H1 (cell line): ENCODE data around the gene DGKD. TPM values are rescaled to one million over a fixed set of nuclear protein-coding genes. Genes with fewer than 3 reads are reported as not detected.

Source experiments
- CTCF ChIA-PET: fragments of 300-600 bp; sonication (Branson Sonifier 250); formaldehyde crosslinking; loops from one replicate; lab custom pipeline; 2021; ENCODE audit not compliant: partially characterized antibody; lab: Charles Lee
- POLR2A ChIA-PET: fragments of 300-600 bp; sonication (Branson Sonifier 250); formaldehyde crosslinking; loops from one replicate; lab custom pipeline; 2021; ENCODE audit warnings: inconsistent platforms; ENCODE audit not compliant: partially characterized antibody; lab: Charles Lee
- DNase-seq, 2 experiments: peaks; one replicate each; pipeline versions ENCODE4 v3.0.0 to v3.0.0-alpha.2; 2010 to 2022; ENCODE audit warnings: low spot score in 2 of 2, low read depth in 1 of 2, mixed read lengths in 1 of 2
- FAIRE-seq: peaks from 2 replicates; lab custom pipeline; 2011; peaks lifted over from hg19 to GRCh38; lab: Jason Lieb, UNC
- H2AFZ ChIP-seq: 2 replicates; pipeline ENCODE4 v1.8.1; 2012; ENCODE audit warnings: low read length, inconsistent platforms
- H2AK5ac ChIP-seq: 2 replicates; pipeline ENCODE4 v1.6.1; 2013; ENCODE audit warnings: low read depth, low read length
- H2BK120ac ChIP-seq: replicated peaks from 2 replicates; pipeline ENCODE3; 2013; ENCODE audit warnings: low read depth, low read length, inconsistent platforms
- H2BK12ac ChIP-seq: 2 replicates; pipeline ENCODE4 v1.6.1; 2013; ENCODE audit warnings: low read depth, low read length
- H2BK15ac ChIP-seq: 2 replicates; pipeline ENCODE4 v1.6.1; 2013; ENCODE audit warnings: low read length
- H2BK20ac ChIP-seq: 2 replicates; pipeline ENCODE4 v1.6.1; 2013; ENCODE audit warnings: low read length
- H2BK5ac ChIP-seq: 2 replicates; pipeline ENCODE4 v1.6.1; 2013; ENCODE audit warnings: low read depth, low read length
- H3K14ac ChIP-seq: 2 replicates; pipeline ENCODE4 v1.6.1; 2013; ENCODE audit warnings: inconsistent platforms; ENCODE audit not compliant: insufficient read length
- H3K18ac ChIP-seq: 2 replicates; pipeline ENCODE4 v1.6.1; 2013; ENCODE audit warnings: low read length; ENCODE audit errors: extremely low read depth
- H3K23ac ChIP-seq: 2 replicates; pipeline ENCODE4 v1.6.1; 2013; ENCODE audit warnings: inconsistent platforms; ENCODE audit not compliant: insufficient read length
- H3K23me2 ChIP-seq: 2 replicates; pipeline ENCODE4 v1.6.1; 2013; ENCODE audit warnings: low read depth, low read length
- H3K27ac ChIP-seq: 2 replicates; pipeline ENCODE4 v1.6.1; 2011; ENCODE audit warnings: low read depth, low read length, inconsistent platforms
- H3K27me3 ChIP-seq, 4 experiments: replicated peaks in 1 of 4; 1 replicate in 1 of 4; 2 replicates in 3 of 4; pipeline versions ENCODE4 v1.6.1 to v1.8.1; 2011 to 2013; ENCODE audit warnings: low read length in 3 of 4, mild to moderate bottlenecking in 3 of 4, inconsistent platforms in 2 of 4, mixed read lengths in 2 of 4, moderate library complexity in 1 of 4; ENCODE audit not compliant: control insufficient read depth in 3 of 4, insufficient read depth in 3 of 4; ENCODE audit errors: extremely low read depth in 1 of 4
- H3K36me3 ChIP-seq, 4 experiments: 2 replicates each; pipeline versions ENCODE4 v1.6.1 to v1.8.1; 2011 to 2013; ENCODE audit warnings: mild to moderate bottlenecking in 4 of 4, low read length in 3 of 4, moderate library complexity in 2 of 4, control low read depth in 1 of 4, inconsistent platforms in 1 of 4; ENCODE audit not compliant: insufficient read depth in 4 of 4, control insufficient read depth in 2 of 4
- H3K4ac ChIP-seq: replicated peaks from 2 replicates; pipeline ENCODE3; 2013; ENCODE audit warnings: low read length, low read depth, mixed read lengths, inconsistent platforms; ENCODE audit not compliant: insufficient read length
- H3K4me1 ChIP-seq, 4 experiments: replicated peaks in 1 of 4; 1 replicate in 1 of 4; 2 replicates in 3 of 4; pipeline versions ENCODE4 v1.6.1 to v1.8.1; 2011 to 2013; ENCODE audit warnings: low read length in 3 of 4, inconsistent platforms in 2 of 4, mixed read lengths in 1 of 4; ENCODE audit not compliant: insufficient read depth in 4 of 4, control insufficient read depth in 3 of 4
- H3K4me2 ChIP-seq, 2 experiments: 2 replicates each; pipeline versions ENCODE4 v1.6.1 to v1.8.1; 2011 to 2013; ENCODE audit warnings: low read depth in 2 of 2, low read length in 2 of 2, control low read depth in 1 of 2, inconsistent platforms in 1 of 2, mild to moderate bottlenecking in 1 of 2; ENCODE audit not compliant: insufficient read depth in 1 of 2
- H3K4me3 ChIP-seq, 4 experiments: fragments of 200-600, 300-600 bp in 1 of 4; sonication (generic), shearing (Covaris generic), sonication (Bioruptor Twin) in 1 of 4; 2 replicates each; pipeline versions ENCODE4 v1.5.1 to v1.8.1; 2011 to 2016; ENCODE audit warnings: low read length in 4 of 4, low read depth in 3 of 4, control low read depth in 2 of 4, inconsistent platforms in 2 of 4, mild to moderate bottlenecking in 2 of 4, mixed read lengths in 1 of 4, moderate library complexity in 1 of 4; ENCODE audit not compliant: insufficient read depth in 2 of 4; ENCODE audit errors: extremely low read depth in 1 of 4
- H3K56ac ChIP-seq: replicated peaks from 2 replicates; pipeline ENCODE3; 2013; ENCODE audit warnings: low read depth, mild to moderate bottlenecking, mixed read lengths, low read length, inconsistent platforms; ENCODE audit not compliant: insufficient read length
- H3K79me1 ChIP-seq: 2 replicates; pipeline ENCODE4 v1.6.1; 2013; ENCODE audit warnings: low read depth, low read length, control low read depth
- H3K79me2 ChIP-seq, 2 experiments: 2 replicates each; pipeline versions ENCODE4 v1.6.1 to v1.8.1; 2012 to 2013; ENCODE audit warnings: low read length in 2 of 2, mild to moderate bottlenecking in 2 of 2, inconsistent platforms in 1 of 2; ENCODE audit not compliant: insufficient read depth in 2 of 2, control insufficient read depth in 1 of 2
- H3K9ac ChIP-seq, 4 experiments: replicated peaks in 1 of 4; 1 replicate in 1 of 4; 2 replicates in 3 of 4; pipeline versions ENCODE4 v1.6.1 to v1.8.1; 2011 to 2013; ENCODE audit warnings: low read depth in 3 of 4, low read length in 3 of 4, control low read depth in 2 of 4, mild to moderate bottlenecking in 2 of 4, moderate library complexity in 2 of 4, inconsistent platforms in 1 of 4; ENCODE audit errors: extremely low read depth in 1 of 4
- H3K9me3 ChIP-seq, 2 experiments: 2 replicates each; pipeline versions ENCODE4 v1.6.1 to v1.8.1; 2012 to 2013; ENCODE audit warnings: mild to moderate bottlenecking in 2 of 2, moderate library complexity in 2 of 2, control low read depth in 1 of 2, inconsistent platforms in 1 of 2, low read depth in 1 of 2, low read length in 1 of 2, mixed read lengths in 1 of 2; ENCODE audit not compliant: insufficient read depth in 2 of 2
- H4K20me1 ChIP-seq, 2 experiments: replicated peaks in 1 of 2; 2 replicates each; pipeline versions ENCODE3 to v1.8.1; 2011 to 2013; ENCODE audit warnings: inconsistent platforms in 2 of 2, low read length in 2 of 2, mild to moderate bottlenecking in 1 of 2; ENCODE audit not compliant: insufficient read depth in 2 of 2, control insufficient read depth in 1 of 2
- H4K5ac ChIP-seq: 2 replicates; pipeline ENCODE4 v1.6.1; 2013; ENCODE audit warnings: low read length, low read depth, mixed read lengths, inconsistent platforms; ENCODE audit not compliant: insufficient read length
- H4K8ac ChIP-seq: 2 replicates; pipeline ENCODE4 v1.8.0; 2013; ENCODE audit warnings: mild to moderate bottlenecking, moderate library complexity, low read length, inconsistent platforms; ENCODE audit not compliant: insufficient read depth; ENCODE audit errors: extremely low read depth
- H4K91ac ChIP-seq: replicated peaks from 2 replicates; pipeline ENCODE3; 2013; ENCODE audit warnings: low read length, mixed read lengths, inconsistent platforms; ENCODE audit not compliant: insufficient read length
- CBX5 ChIP-seq: fragments of 300-800, 300-1000 bp; sonication (generic); IDR thresholded peaks from 2 replicates; pipeline ENCODE4 v1.7.1; 2016; ENCODE audit warnings: antibody characterized with exemption, low read length, low read depth
- WGBS, 2 experiments: shearing (Covaris generic) in 1 of 2; methylation state at CpG; one replicate each; pipeline versions ENCODE4 v1.1.6 to v1.1.7; 2013 to 2015; ENCODE audit warnings: low lambda C conversion rate in 2 of 2, mixed read lengths in 2 of 2, inconsistent platforms in 1 of 2, low coverage in 1 of 2, missing lambda C conversion rate in 1 of 2; ENCODE audit not compliant: insufficient replicate concordance in 2 of 2, insufficient coverage in 1 of 2, insufficient read length in 1 of 2; ENCODE audit errors: extremely low coverage in 1 of 2, missing lambda C conversion rate in 1 of 2; 5-methylcytosine and 5-hydroxymethylcytosine counted together
- polyA plus RNA-seq, 7 experiments: library from polyadenylated mRNA; depleted of rRNA in 3 of 7; stranded (reverse) in 5 of 7; unstranded in 2 of 7; fragments of >200 nt in 5 of 7; fragments of 200-250 nt in 2 of 7; gene quantifications; 1 replicate in 5 of 7; 2 replicates in 1 of 7; 4 replicates in 1 of 7; pipeline versions ENCODE4 v1.2.1 to v1.2.3, GENCODE V29; 2011 to 2013; ENCODE audit warnings: missing spikeins in 2 of 7, mixed read lengths in 2 of 7
- total RNA-seq: library from RNA; stranded (reverse); fragmentation: NEBNext Ultra II Directional; extraction: Animal tissue kit (Norgen Biotek cat#: 25700); gene quantifications from 2 replicates; pipeline ENCODE4 v1.2.1, GENCODE V29; 2021

The DGKD gene
- total and polyA plus RNA-seq, 2 of the 8 experiments (the other 6 are each of a cell fraction or from before 2014, with no cell fraction given): 7.7 to 30.9 TPM

- no peak overlapping the region for H2BK12ac ChIP-seq
- peaks cover 0 to 10% (median 3%) of the 10 kb centered on the region in 4 experiments; a peak in 2 of 7 replicates for H3K4me1 ChIP-seq
- H3K56ac ChIP-seq: no peak overlapping the region
- H3K14ac ChIP-seq: no peak overlapping the region
- H3K9me3 ChIP-seq: no peaks in the 10 kb centered on the region
- H3K36me3 ChIP-seq: no peaks in the 10 kb centered on the region
- H3K4ac ChIP-seq: no peak overlapping the region
- H4K5ac ChIP-seq: no peak overlapping the region
- 83% methylated on average over 10 of the region's 10 CpGs; no CpG with 5 or more reads in 1 of the 2 experiments for WGBS, 2 experiments
- H4K91ac ChIP-seq: no peak overlapping the region
- no peak overlapping the region for H3K9ac ChIP-seq
- no peak overlapping the region for H3K4me2 ChIP-seq
- DNase-seq (no peak), FAIRE-seq (no peak)
- H2BK120ac ChIP-seq: no peak overlapping the region
- no peak overlapping the region for H4K8ac ChIP-seq
- no peak overlapping the region for H3K23ac ChIP-seq
- H3K4me3 ChIP-seq: no peak overlapping the region
- H3K79me2 ChIP-seq: no peaks in the 10 kb centered on the region
- H3K27me3 ChIP-seq: peaks cover 8 to 41% (median 24%) of the 10 kb centered on the region in 4 experiments; a peak in 6 of 7 replicates
- H2AK5ac ChIP-seq: no peak overlapping the region; the same call in 1 of the 2 replicates
- no peak overlapping the region for H2BK15ac ChIP-seq
- no peak overlapping the region for H3K18ac ChIP-seq
- ChIA-PET CTCF (interaction anchor here (1.0 to 1.4 kb wide), 3 partner anchors 8 to 59 kb away, joined by 4 read pairs; no protein-coding TSS in a partner anchor), POLR2A (interaction anchor here (0.7 kb wide), 1 partner anchor 120 kb away, joined by 3 read pairs; no protein-coding TSS in a partner anchor)
- H3K79me1 ChIP-seq: no peaks in the 10 kb centered on the region
- no peak overlapping the region for H2BK5ac ChIP-seq
- H3K23me2 ChIP-seq: no peaks in the 10 kb centered on the region; the same call in 1 of the 2 replicates
- H3K27ac ChIP-seq: no peak overlapping the region
- H2BK20ac ChIP-seq: no peak overlapping the region
- H2AFZ ChIP-seq: no peak overlapping the region
- no peaks in the 10 kb centered on the region for H4K20me1 ChIP-seq
- TF ChIP-seq CBX5: no peak
These were observed 28.5 kb upstream of the DGKD start for GRCh38 chr2:233325814-233326213.
